ENCODE data around the gene DOK6.

Gene DOK6

GRCh38 chr18:69785466-69785865 lies 384.8 kb downstream of the DOK6 start:
- TF ChIP-seq CTCF (IDR thresholded peaks at IDR 0.05): no peak

DNA sequence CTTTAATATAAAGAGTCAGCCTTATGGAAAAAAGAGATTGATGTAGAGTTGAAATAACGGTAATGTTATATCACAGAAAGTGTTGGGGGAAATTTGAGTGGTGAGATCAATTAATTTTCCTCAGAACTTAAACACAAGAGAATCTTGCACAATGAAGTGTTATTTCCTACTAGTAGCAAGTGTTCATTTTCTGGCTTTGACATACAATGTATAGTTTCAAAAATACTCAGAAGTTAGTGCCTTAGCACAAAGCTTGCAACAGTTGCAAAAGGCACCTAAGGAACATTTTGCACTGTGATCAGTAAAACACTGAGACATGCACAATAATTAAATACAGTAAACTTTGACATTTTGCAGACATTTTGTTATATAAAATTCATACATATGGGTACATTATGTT lies 385.7 kb downstream of the DOK6 start:
- TF ChIP-seq CTCF (IDR thresholded peaks at IDR 0.05): no peak

DNA sequence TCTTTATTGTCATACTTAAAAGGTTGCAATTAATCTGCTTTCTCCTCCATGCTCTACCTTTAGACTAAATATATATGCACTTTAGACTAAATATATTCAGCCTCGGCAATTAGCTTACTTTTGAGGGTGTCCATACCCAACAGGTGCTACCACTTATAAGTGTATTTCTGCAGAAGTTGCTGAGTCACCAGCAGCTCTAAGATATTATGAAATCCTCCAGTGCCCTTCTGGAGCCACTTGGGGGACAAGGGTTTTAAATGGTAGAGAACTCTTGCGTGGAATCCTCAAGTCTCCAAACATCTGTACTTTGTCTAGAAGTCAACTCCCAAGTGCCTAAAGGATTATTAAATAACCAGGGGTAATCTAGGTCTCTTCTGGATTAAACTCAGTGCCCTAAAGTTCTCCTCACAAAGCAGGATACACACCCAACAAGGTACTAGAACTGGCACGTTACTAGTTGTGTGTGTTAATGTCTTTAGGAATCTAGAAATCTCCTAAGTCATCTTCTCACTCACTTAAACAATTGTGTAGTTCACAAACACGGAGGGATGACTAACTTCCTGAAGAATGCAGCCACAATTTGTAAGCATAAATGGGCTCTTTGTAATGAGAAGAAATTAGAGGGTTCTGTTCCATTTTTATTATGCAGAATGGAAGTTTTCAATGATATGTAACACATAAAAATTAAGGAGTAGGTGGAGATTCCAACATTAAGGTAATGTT lies 387.3 kb downstream of the DOK6 start:
- no peak for TF ChIP-seq CTCF (IDR thresholded peaks at IDR 0.05)

GRCh38 chr18:69789794-69790193 lies 389.1 kb downstream of the DOK6 start:
- no peak for TF ChIP-seq CTCF (IDR thresholded peaks at IDR 0.05)

DNA sequence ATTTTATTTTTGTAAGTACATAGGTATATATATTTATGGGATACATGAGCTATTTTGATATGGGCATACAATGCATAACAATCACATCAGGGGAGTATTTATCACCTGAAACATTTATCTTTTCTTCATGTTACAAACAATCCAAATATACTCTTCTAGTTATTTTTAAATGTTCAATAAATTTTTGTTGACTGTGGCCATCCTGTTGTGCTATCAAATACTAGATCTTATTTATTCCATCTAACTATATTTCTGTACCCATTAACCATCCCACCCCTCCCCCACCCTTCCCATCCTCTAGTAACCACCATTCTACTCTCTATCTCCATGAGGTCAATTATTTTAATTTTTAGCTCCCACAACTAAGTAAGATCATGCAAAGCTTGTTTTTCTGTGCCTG lies 390.0 kb downstream of the DOK6 start:
- TF ChIP-seq CTCF (IDR thresholded peaks at IDR 0.05): no peak

- TF ChIP-seq CTCF (IDR thresholded peaks at IDR 0.05): no peak
Observed at GRCh38 chr18:69795791-69796190, 395.1 kb downstream of the DOK6 start.

DNA sequence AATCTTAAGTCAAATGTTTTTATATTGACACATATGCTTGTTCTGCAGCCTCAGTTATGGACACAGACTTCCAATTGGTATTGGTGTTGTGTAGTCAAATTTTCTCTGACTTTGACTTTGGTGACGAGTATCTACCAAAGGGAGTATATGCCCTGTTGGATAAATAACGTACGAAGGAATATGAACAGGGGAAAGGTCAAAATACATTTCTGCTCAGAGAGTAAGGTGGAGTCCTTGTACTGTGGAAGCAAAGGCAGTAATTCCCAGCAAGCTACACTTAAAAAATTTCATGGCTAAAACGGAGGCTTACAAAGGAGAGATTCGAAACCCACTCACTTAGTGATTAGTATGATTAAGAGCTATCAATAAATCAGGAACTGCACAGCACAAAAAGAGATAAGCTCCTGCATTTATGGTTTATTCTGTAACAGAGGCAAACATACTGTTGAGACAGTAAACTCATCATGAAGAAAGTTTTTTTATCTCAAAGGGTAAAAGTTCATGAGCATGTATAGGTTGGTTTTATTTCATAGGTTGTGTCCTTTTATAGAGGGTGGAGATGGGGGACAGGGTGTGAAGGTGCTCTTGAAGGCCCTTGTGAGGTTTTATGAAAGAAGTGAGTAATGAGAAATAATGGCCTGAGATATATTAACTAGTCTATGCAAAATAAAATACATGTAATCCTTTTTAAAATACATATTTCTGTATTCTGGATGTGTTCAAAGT lies 404.3 kb downstream of the DOK6 start:
- no peak for TF ChIP-seq CTCF (IDR thresholded peaks at IDR 0.05)

All from LNCAP (cell line).